Ovary (tissue), 9 donors: Measurements from ENCODE around the gene NT5DC4. TPM values are rescaled to one million over a fixed set of nuclear protein-coding genes. Genes with fewer than 3 reads are reported as not detected.

Source experiments
- DNase-seq, 5 donors: peaks; one replicate each; pipeline ENCODE4 v3.0.0-alpha.2; 2019 to 2020
- H3K27ac ChIP-seq, 2 donors: fragments of 200-600 bp; one replicate each; pipeline versions ENCODE4 v1.5.1 to v1.8.0; 2019 to 2022
- H3K27me3 ChIP-seq: fragments of 200-600 bp; one replicate; pipeline ENCODE4 v1.8.0; 2022
- H3K36me3 ChIP-seq: fragments of 200-600 bp; sonication (generic); one replicate; pipeline ENCODE4 v1.5.1; 2019
- H3K4me1 ChIP-seq: one replicate; pipeline ENCODE4 v1.8.1; 2013; ENCODE audit warnings: mild to moderate bottlenecking, moderate library complexity; ENCODE audit not compliant: insufficient read depth
- H3K4me3 ChIP-seq: fragments of 200-600 bp; sonication (generic); one replicate; pipeline ENCODE4 v1.5.1; 2017
- H3K9me3 ChIP-seq, 2 donors: fragments of 200-600 bp in 1 of 2; sonication (generic) in 1 of 2; one replicate each; pipeline versions ENCODE4 v1.5.1 to v1.8.1; 2013 to 2019; ENCODE audit warnings: mild to moderate bottlenecking in 1 of 2, moderate library complexity in 1 of 2
- CTCF ChIP-seq, 3 donors: fragments of 450-650 bp in 2 of 3; fragments of 200-600 bp in 1 of 3; IDR thresholded peaks; one replicate each; pipeline versions ENCODE4 v1.5.1 to v1.8.0; 2016 to 2022; ENCODE audit warnings: antibody characterized with exemption in 3 of 3, mild to moderate bottlenecking in 1 of 3
- EP300 ChIP-seq: sonication (generic); formaldehyde crosslinking; IDR thresholded peaks from one replicate; pipeline ENCODE4 v1.6.1; 2017; ENCODE audit warnings: antibody characterized with exemption
- POLR2A ChIP-seq: fragments of 450-650 bp; IDR thresholded peaks from one replicate; pipeline ENCODE4 v1.6.1; 2017; ENCODE audit warnings: antibody characterized with exemption, mild to moderate bottlenecking, moderate library complexity
- WGBS, 3 donors: extraction: QIAGEN DNeasy Blood & Tissue Kit in 1 of 3; methylation state at CpG; one replicate each; pipeline versions ENCODE4 v1.1.5 to v1.1.7; 2013 to 2017; 5-methylcytosine and 5-hydroxymethylcytosine counted together
- intact Hi-C, 4 donors: fragments of 100-400 bp; cut with DNase I; formaldehyde crosslinking; loops; one replicate each; pipeline versions ENCODE4 v1.11.0 to v1.15.1; 2022 to 2023
- polyA plus RNA-seq, 2 donors: library from polyadenylated mRNA; stranded (reverse); fragments of 200-250 nt in 1 of 2; fragments of 350-450 nt in 1 of 2; fragmentation: Illumina TruSeq in 1 of 2; extraction: RNeasy Lipid Tissue Mini Kit (QIAGEN cat#74804) in 1 of 2; gene quantifications; one replicate each; pipeline ENCODE4 v1.2.3, GENCODE V29; 2013 to 2014
- total RNA-seq, 7 donors: library from RNA; depleted of rRNA in 2 of 7; stranded (reverse); fragments of >200 nt in 2 of 7; fragmentation: NEBNext Ultra II Directional in 3 of 7; extraction: Animal tissue kit (Norgen Biotek cat#: 25700) in 3 of 7; gene quantifications; one replicate each; pipeline versions ENCODE4 v1.1.0 to v1.2.4, GENCODE V29; 2016 to 2023
- donor health status: DM: no; HTN: no; CAD: no; lungs with moderate emphysema.
- donor health status: DM: no; HTN: no; CAD: no.
- donor health status: Bipolar disorder and iron deficiency.
- donor health status: DM: yes; HTN: yes; CAD: no.
- donor health status: DM: no; HTN: no; CAD: no.
- donor health status: DM: yes; HTN: yes; CAD: no.

NT5DC4 gene
- total and polyA plus RNA-seq, 9 donors = not detected

GRCh38 chr2:112690853-112691401, 29.9 kb upstream of the NT5DC4 start:
- no peak overlapping the region for H3K27ac ChIP-seq
- 66 to 74% (median 67%) methylated on average over 9 of the region's 9 CpGs for WGBS, 3 donors
- no peaks in the 10 kb centered on the region for H3K27me3 ChIP-seq
- TF ChIP-seq EP300 (no peak), POLR2A (no peak), CTCF (IDR thresholded peaks at IDR 0.05) (no peak)
- no peaks in the 10 kb centered on the region for H3K36me3 ChIP-seq
- H3K4me3 ChIP-seq = no peak overlapping the region
- DNase-seq = peak in 1 of 5 donors; percentile 25
- intact Hi-C loops = no loop called here
- H3K4me1 ChIP-seq = no peaks in the 10 kb centered on the region
- H3K9me3 ChIP-seq = no peaks in the 10 kb centered on the region

GRCh38 chr2:112691881-112692281, 28.9 kb upstream of the NT5DC4 start:
- TF ChIP-seq POLR2A = no peak
- TF ChIP-seq EP300 = no peak
- TF ChIP-seq CTCF (IDR thresholded peaks at IDR 0.05) = no peak

GRCh38 chr2:112692495-112692911, 28.3 kb upstream of the NT5DC4 start:
- TF ChIP-seq POLR2A (no peak), CTCF (IDR thresholded peaks at IDR 0.05) (no peak)
- Histone ChIP-seq H3K27me3 (no peaks in the 10 kb centered on the region), H3K27ac (no peak overlapping the region), H3K4me3 (no peak overlapping the region), H3K4me1 (no peaks in the 10 kb centered on the region), H3K9me3 (no peaks in the 10 kb centered on the region), H3K36me3 (no peaks in the 10 kb centered on the region)
- intact Hi-C loops = no loop called here
- DNase-seq = no peak
- WGBS, 3 donors = 22 to 29% (median 28%) methylated on average over 5 of the region's 5 CpGs

More at GRCh38 chr2:112691881-112692281, 28.9 kb upstream of the NT5DC4 start:
- intact Hi-C loops = no loop called here
- no peak for DNase-seq
- Histone ChIP-seq H3K36me3 (no peaks in the 10 kb centered on the region), H3K27ac (no peak overlapping the region), H3K27me3 (no peaks in the 10 kb centered on the region), H3K4me1 (no peaks in the 10 kb centered on the region), H3K9me3 (no peaks in the 10 kb centered on the region), H3K4me3 (no peak overlapping the region)
- WGBS, 3 donors = 40 to 51% (median 42%) methylated on average over 4 of the region's 4 CpGs

- Histone ChIP-seq H3K4me3 (no peak overlapping the region), H3K4me1 (no peaks in the 10 kb centered on the region), H3K9me3 (no peaks in the 10 kb centered on the region), H3K27me3 (no peaks in the 10 kb centered on the region), H3K36me3 (no peaks in the 10 kb centered on the region), H3K27ac (no peak overlapping the region)
- TF ChIP-seq CTCF (IDR thresholded peaks at IDR 0.05) = no peak
- no peak for TF ChIP-seq POLR2A
- no peak for TF ChIP-seq EP300
- intact Hi-C loops = no loop called here
- no peak for DNase-seq
- WGBS, 3 donors = 86 to 95% (median 94%) methylated on average over 1 of the region's 1 CpG
Measured at GRCh38 chr2:112692918-112693317, 27.9 kb upstream of the NT5DC4 start.
